K562 (cell line): ENCODE data around the gene TMC8.

ENCODE experiments used
- CTCF ChIP-seq, 3 experiments: IDR thresholded peaks in 2 of 3; conservative IDR thresholded peaks in 1 of 3; 2 replicates each; pipeline ENCODE4 v1.5.1; 2011 to 2012; ENCODE audit warnings: low read length in 3 of 3, mild to moderate bottlenecking in 3 of 3, control low read depth in 2 of 3, improper control_type of control experiment in 1 of 3, inconsistent platforms in 1 of 3, low read depth in 1 of 3, mixed read lengths in 1 of 3, moderate library complexity in 1 of 3; ENCODE audit not compliant: insufficient read depth in 2 of 3
- PHF20 ChIP-seq: fragments of 450-650 bp; IDR thresholded peaks from 2 replicates; pipeline ENCODE4 v1.6.1; 2018; ENCODE audit not compliant: partially characterized antibody
- POLR3A ChIP-seq: IDR thresholded peaks from 2 replicates; pipeline ENCODE4 v1.6.1; 2011; ENCODE audit warnings: borderline replicate concordance, mild to moderate bottlenecking, moderate library complexity; ENCODE audit not compliant: insufficient read length, insufficient read depth; ENCODE audit errors: extremely low read depth
- RCOR1 ChIP-seq, 2 experiments: IDR thresholded peaks; 2 replicates each; pipeline ENCODE4 v1.6.1; 2012; ENCODE audit warnings: low read depth in 2 of 2, low read length in 2 of 2, borderline replicate concordance in 1 of 2, improper control_type of control experiment in 1 of 2
- SRF ChIP-seq, 2 experiments: fragments of 250-450, 450-650 bp in 1 of 2; sonication (Bioruptor Pico) in 1 of 2; sonication (generic) in 1 of 2; formaldehyde crosslinking; IDR thresholded peaks; 2 replicates each; pipeline versions ENCODE4 v1.5.0 to v1.5.1; 2020 to 2022; ENCODE audit warnings: mild to moderate bottlenecking in 1 of 2, missing genetic modification reagents in 1 of 2
- TAF1 ChIP-seq: IDR thresholded peaks from 2 replicates; pipeline ENCODE4 v1.6.1; 2011; ENCODE audit warnings: mild to moderate bottlenecking, low read length, moderate library complexity; ENCODE audit not compliant: insufficient read depth, control insufficient read depth, severe bottlenecking; ENCODE audit errors: extremely low read depth
- ZKSCAN1 ChIP-seq: fragments of 150-350 bp; IDR thresholded peaks from 2 replicates; pipeline ENCODE4 v1.6.1; 2016; ENCODE audit warnings: low read depth, low read length
- TF ChIP-seq, protein P1 (sequence below): fragments of 150-350 bp; conservative IDR thresholded peaks from 2 replicates; pipeline ENCODE4 v1.6.1; 2014; ENCODE audit warnings: low read length

DNA sequence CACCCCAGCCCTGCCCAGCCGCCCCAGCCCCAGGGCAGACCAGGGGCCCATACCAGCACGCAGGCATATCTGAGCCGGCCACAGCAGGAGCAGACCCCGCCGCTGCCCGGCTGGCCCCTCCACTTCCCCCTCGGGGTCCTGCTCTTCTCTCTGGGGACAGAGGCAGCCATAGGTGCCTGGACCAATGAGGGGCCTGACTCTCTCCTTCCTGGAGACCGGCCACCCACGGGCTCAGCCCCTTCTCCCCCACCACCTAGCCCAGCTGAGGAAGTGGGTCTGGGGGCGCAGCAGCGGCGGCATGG, 5.8 kb upstream of the TMC8 start:
- TF ChIP-seq RCOR1 (IDR thresholded peaks at IDR 0.05; ENCODE audit: borderline replicate concordance in 1 of 2, low read depth in 2 of 2, low read length in 2 of 2): no peak
- TF ChIP-seq CTCF (IDR thresholded peaks at IDR 0.05 in 2 of 3, conservative IDR thresholded peaks at IDR 0.05 in 1 of 3; ENCODE audit: insufficient read depth in 2 of 3, low read depth in 1 of 3, low read length in 3 of 3): no peak
- TF ChIP-seq, protein P1, sequence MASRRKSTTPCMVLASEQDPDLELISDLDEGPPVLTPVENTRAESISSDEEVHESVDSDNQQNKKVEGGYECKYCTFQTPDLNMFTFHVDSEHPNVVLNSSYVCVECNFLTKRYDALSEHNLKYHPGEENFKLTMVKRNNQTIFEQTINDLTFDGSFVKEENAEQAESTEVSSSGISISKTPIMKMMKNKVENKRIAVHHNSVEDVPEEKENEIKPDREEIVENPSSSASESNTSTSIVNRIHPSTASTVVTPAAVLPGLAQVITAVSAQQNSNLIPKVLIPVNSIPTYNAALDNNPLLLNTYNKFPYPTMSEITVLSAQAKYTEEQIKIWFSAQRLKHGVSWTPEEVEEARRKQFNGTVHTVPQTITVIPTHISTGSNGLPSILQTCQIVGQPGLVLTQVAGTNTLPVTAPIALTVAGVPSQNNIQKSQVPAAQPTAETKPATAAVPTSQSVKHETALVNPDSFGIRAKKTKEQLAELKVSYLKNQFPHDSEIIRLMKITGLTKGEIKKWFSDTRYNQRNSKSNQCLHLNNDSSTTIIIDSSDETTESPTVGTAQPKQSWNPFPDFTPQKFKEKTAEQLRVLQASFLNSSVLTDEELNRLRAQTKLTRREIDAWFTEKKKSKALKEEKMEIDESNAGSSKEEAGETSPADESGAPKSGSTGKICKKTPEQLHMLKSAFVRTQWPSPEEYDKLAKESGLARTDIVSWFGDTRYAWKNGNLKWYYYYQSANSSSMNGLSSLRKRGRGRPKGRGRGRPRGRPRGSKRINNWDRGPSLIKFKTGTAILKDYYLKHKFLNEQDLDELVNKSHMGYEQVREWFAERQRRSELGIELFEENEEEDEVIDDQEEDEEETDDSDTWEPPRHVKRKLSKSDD: no peak
- TF ChIP-seq ZKSCAN1: no peak
- no peak for TF ChIP-seq PHF20
- no peak for TF ChIP-seq TAF1
- no peak for TF ChIP-seq SRF (CRISPR knock-in tag; IDR thresholded peaks at IDR 0.05)
- no peak for TF ChIP-seq POLR3A
